ENCODE data around the gene RDH16. TPM values are rescaled to one million over a fixed set of nuclear protein-coding genes. Genes with fewer than 3 reads are reported as not detected.

Gene RDH16
- total RNA-seq, 1 experiment from 2014 or later: 0.39 TPM

GRCh38 chr12:56927281-56927680 lies 30.1 kb downstream of the RDH16 start:
- Histone ChIP-seq H4K8ac (replicated peaks; ENCODE audit: insufficient read length, low read depth, low read length) (no peak overlapping the region), H3K23me2 (ENCODE audit: insufficient read length, low read depth, low read length, poor library complexity, severe bottlenecking) (no peaks in the 10 kb centered on the region), H3K4me1 (ENCODE audit: insufficient read depth, low read length) (peaks cover 6% of the 10 kb centered on the region; the same call in 1 of the 2 replicates), H2BK20ac (ENCODE audit: low read depth, low read length, poor library complexity, severe bottlenecking) (no peak overlapping the region), H3K27ac (ENCODE audit: insufficient read length, low read depth, low read length) (no peak overlapping the region), H2BK12ac (ENCODE audit: insufficient read length, low read depth, low read length) (no peak overlapping the region), H3K4me2 (ENCODE audit: insufficient read depth, insufficient read length, low read length) (no peak overlapping the region), H4K20me1 (ENCODE audit: control insufficient read depth, insufficient read depth, insufficient read length) (no peaks in the 10 kb centered on the region), H3T11ph (ENCODE audit: low read length) (no peak overlapping the region), H4K91ac (ENCODE audit: insufficient read length, low read depth, low read length) (no peak overlapping the region), H2BK15ac (ENCODE audit: low read depth, low read length) (no peak overlapping the region), H3K27me3 (ENCODE audit: insufficient read depth, low read length) (no peaks in the 10 kb centered on the region), H2BK120ac (ENCODE audit: low read depth, low read length, poor library complexity, severe bottlenecking) (no peak overlapping the region), H3K56ac (ENCODE audit: insufficient read length, low read depth, low read length) (no peak overlapping the region), H3K4ac (ENCODE audit: low read depth, low read length) (no peak overlapping the region), H3K79me2 (ENCODE audit: insufficient read depth, low read length) (no peaks in the 10 kb centered on the region), H3K9ac (ENCODE audit: extremely low read depth, insufficient read length, low read length) (no peak overlapping the region), H3K18ac (ENCODE audit: insufficient read length, low read depth, low read length) (no peak overlapping the region), H2BK5ac (ENCODE audit: insufficient read length, low read length) (no peak overlapping the region), H2AFZ (ENCODE audit: low read length) (no peak overlapping the region), H3K9me3 (ENCODE audit: control insufficient read depth, low read depth, low read length) (no peaks in the 10 kb centered on the region), H3K79me1 (ENCODE audit: insufficient read depth, low read depth, low read length, poor library complexity, severe bottlenecking) (no peaks in the 10 kb centered on the region), H2AK5ac (ENCODE audit: insufficient read length, low read length) (no peak overlapping the region), H3K23ac (ENCODE audit: insufficient read length, low read depth, low read length) (no peak overlapping the region), H4K5ac (ENCODE audit: insufficient read length, low read depth, low read length) (no peak overlapping the region), H3K14ac (ENCODE audit: insufficient read depth, low read length) (no peak overlapping the region)
- no peak for DNase-seq
- Mint-ChIP-seq H3K27me3 (ENCODE audit: low read depth) (peaks cover 12% of the 10 kb centered on the region), H3K4me3 (no peak overlapping the region), H3K9me3 (peaks cover 0 to 2% of the 10 kb centered on the region in 2 experiments; a peak in 3 of 5 replicates), H3K27ac (no peak overlapping the region), H3K36me3 (ENCODE audit: insufficient read depth in 1 of 3, low read depth in 3 of 3) (no peaks in the 10 kb centered on the region; a peak in 1 of 7 replicates), H3K4me1 (peaks cover 30 to 38% of the 10 kb centered on the region in 2 experiments)
- no CpG with 5 or more reads among the region's 4 CpGs for WGBS (ENCODE audit: extremely low coverage, insufficient read length, low lambda C conversion rate)
- TF ChIP-seq CTCF (conservative IDR thresholded peaks at IDR 0.05): no peak
